GM18502 (cell line): ENCODE measurements around the gene NGEF.

Source experiments
- ATAC-seq: cut with Tn5 transposase; IDR thresholded peaks from one replicate; pipeline ENCODE4 v1.9.1; 2021; ENCODE audit warnings: mild to moderate bottlenecking; ENCODE audit not compliant: unreplicated experiment, poor library complexity

NGEF gene

DNA sequence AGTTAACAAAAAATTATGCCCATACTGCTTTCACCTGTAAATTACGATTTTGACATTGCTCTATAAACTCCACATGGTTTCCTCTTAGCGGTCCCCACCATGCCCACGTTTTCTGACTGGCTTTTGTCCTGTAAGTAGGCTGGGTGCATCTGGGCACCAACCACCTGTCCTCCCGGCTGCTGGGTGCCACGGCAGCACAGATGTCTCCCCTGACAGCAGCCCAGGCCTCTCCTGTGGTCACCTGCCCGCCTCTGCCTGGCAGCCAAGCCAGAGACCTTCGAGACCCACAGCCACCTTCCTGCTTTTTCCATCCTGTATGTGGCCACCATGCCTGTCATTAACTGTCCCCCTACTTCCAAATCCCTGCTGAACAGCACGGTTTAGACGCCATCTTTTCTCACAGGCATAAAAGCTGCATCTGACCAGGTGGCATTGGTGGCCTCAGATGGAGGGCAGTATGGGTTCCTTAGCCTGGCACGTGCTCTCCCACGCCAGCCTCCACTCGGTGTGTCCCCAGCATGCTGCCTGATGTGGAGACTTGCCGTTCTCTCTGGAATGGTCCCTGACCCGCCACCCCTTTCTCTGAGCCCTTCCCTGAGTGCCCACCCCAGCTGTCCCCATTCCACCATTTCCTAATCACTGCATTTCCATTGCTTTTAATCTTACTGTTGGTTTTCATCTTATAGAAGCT, 124.1 kb downstream of the NGEF start:
- ATAC-seq = no peak

DNA sequence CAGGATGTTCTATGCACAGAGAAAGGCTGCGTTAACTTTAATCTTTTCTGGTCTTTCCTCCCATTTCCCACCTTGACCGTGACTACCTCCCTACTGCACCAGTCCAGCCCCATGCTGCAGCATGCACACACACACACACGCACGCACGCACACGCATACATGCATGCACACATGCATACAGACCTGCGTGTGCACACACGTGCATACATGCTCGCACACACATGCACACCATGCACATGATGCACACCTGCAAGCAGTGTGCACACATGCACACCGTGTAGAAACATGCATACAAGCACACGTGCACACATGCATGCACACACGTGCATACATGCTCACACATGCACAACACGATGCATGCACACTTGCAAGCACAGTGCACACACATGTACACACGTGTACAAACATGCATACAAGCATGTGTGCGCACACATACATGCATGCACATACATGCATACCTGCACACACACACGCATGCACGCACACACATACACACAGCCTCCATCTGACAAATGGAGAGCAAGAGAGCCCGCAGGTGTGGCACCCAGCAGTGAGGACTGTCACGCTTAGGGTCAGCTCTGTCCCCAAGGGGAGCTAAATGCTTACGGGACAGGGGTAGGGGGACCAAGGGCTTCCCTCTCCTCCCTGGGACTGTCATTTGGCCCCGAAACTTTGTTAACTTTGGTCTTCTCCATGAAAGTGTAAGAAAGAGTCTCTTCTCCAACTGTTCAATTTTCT, 124.8 kb downstream of the NGEF start:
- no peak for ATAC-seq

DNA sequence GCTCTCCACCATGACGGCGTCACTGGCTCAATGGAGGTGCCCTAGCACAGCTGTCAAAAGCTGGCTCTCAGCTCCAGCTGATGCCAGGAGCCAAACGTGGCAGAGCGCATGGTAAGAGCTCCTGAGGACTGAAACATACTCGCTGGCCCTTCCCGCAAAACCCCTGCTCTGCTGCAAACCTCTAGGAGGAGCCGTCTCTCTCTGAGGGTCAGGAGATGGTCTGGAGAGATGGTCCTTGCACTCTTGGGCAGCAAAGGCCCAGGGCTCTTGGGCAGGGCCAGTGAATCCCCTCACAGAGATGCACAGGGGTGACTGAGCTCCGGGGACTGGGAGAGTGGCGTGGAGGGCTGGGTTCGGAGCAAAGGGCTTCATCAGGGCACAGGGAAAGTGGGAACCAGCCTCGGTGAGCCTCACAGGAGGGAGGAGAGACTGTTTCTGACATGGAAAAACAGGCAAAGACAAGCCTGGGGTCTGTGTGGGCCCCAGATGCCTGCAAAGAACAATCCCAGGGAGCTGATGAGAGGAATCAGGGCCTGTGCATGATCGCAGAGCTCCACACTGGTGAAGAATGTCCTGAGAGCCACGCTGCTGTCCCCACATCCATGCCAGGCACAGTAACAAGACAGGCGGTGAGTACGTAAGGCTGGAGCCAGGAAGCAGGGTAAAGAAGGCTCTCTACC, 125.7 kb downstream of the NGEF start:
- no peak for ATAC-seq

DNA sequence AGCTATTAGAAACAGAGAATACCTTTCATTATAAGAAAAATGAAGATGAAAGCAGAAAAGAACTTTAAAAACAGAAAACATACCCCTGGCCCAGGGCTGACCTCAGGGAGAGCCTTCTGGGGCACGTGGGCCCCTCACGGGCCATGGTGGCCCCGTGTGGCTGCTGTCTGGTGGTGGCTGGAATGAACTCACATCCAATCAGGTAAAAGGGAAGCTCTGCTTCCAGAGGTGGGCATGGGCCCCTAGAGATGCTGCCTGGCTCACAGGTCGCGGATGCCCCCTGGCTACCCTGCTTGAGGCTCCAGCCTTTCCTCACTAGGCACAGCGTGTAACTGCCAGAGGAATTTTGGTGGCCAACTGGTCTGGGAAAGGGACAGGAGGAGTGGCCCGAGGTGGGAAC, 126.4 kb downstream of the NGEF start:
- ATAC-seq = no peak

DNA sequence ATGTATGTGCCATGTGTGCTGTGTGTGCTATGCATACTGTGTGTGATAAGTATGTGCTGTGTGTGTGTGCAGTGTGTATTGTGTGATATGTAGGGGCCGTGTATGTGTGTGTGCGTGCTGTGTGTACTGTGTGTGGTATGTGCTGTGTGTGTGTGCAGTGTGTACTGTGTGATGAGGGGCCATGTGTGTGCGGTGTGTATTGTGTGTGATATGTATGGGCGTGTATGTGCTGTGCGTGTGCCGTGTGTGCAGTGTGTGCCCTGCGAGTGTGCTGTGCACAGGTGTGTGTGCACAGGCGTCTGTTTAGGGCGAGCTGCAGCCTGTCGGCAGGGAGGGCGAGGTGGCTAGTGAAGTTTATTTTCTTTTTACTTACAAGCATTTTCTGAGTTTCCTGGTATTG, 126.9 kb downstream of the NGEF start:
- ATAC-seq = no peak

DNA sequence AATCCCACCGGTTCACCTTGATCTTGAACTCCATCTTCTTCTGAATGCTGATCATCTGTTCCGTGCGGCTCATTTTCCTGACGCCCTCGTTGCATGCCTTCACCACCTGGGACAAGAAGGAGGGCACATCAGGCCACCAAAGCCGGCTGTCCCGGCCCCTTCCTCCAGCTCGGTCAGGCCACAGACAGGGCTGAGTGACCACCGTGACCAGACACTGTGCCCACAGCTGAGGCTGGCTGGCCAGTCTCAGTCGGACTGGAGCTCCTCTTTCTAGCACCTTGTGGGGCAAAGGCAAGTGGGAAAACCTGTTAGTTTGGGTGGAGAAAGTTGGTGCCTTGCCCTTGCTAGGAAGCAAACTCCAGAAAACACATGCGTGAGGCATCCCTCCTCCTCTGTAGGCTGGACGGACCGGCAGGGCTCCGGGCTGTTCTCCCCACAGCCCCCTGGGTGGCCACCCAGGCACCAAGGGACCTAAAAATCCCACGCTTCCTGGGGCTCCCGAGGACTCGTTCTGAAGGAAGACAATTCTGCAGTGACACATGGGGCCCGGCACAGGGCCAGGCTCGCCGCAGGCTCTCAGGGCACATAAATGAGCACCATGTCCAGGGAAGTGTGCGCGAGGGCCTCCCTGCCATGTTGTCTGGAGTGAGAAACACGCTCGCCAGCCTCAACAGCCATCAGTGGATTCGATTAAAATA, 127.6 kb downstream of the NGEF start:
- no peak for ATAC-seq

DNA sequence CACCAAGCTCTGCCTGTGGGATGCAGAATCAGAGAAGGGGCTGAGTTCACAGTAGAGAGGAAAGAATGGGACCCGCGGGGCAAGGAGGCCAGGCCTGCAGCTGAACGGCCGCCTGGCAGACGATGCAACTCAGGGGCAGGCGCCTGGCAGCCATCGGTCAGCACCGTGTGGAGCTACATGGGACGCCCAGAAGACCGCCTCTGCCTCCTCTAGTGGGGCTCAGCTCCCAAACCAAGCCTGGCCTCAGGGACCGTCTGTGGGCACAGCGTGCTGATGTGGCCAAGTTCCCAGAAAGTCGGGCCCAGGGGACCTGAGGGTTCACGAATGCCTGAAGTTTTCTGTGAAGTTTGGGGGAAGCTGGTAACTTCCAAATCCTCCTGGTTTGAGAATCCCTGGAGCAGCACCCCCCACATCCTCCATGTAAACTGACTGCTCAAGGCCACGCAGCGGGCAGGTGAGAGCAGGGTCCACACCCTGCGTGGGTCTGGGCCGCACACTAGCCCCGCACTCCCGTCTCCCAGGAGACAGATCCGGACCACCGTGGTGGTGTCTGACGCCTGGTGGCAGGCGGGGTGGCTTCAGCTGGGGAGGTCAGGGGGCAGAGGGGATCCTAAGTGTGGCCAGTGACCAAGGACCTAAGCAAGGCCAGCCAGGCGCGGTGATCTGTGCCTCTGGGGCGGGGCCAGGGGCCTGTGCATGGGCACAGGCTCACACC, 128.3 kb downstream of the NGEF start:
- no peak for ATAC-seq

DNA sequence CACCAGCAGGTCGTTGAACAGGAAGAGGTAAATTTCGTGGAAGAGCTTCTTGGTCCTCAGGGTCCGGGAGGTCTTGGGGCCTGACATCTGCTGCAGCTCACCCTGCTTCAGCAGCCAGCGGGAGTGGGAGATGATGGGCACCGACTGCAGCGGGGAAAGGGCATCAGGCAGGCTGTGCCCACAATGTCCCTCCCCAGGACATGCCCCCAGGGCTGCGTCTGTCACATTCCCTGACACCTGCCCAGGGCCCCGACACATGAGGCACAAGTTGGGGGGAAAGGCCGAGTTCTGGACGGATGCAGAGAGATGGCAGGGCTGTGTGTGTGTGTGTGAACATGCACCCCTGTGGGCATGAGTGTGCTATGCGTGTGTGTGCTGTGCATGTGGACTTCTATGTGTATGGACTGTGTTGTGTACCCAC, 129.0 kb downstream of the NGEF start:
- no peak for ATAC-seq

DNA sequence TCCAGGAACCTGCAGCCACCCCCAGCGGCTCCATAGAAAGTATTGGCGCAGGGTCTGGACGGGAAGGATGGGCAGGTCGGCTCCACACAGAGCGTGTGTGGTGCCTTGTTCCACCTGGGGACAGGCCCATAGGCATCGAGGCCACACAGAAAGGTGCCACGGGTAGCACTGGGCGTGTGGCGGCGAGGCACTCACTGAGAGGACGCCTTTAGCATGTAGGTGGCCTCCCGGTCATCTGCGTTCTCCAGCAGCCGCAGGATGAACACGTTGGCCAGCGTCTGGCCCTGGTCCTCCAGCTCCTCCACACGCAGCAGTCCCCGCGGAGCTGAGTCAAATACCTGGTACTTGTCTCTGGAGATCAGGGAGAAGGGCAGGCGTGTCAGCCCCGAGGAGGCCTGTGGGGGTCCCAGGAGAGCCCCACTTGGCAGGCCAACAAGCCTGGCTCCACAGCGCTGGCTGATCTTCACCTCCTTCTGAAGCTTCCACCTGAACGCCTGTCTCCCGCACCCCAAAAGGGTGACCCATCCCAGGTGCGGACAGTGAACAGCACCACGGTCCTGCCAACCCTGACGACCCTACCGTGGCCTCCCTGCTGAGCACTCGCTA, 129.8 kb downstream of the NGEF start:
- ATAC-seq = no peak

DNA sequence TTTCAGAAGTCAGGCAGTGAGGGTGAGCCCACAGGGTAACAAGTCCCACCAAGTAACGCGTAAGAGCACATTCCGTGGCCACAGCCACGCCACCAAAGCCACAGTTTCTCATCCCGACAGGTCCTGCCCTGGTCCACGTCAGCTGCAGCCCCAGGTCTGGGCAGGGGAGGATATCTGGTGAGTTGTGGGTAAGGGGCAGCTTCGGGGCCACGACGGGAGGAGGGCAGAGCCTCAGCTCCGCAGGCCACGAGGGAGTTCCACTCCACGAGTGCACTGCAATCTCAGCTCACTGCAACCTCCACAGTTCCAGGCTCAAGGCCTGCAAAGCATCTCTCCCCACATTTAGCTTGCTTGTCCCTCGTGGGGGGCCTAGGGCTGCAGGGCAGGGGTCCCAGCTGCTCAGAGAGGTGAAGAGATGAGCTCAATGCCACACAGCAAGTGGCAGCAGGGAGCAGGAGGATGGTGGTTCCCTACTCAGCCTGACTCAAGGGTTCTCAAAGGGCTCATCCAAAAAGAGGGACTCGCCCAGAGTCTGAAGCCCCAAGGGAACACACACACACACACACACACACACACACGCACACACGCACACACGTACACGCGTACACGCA, 130.4 kb downstream of the NGEF start:
- ATAC-seq = no peak

DNA sequence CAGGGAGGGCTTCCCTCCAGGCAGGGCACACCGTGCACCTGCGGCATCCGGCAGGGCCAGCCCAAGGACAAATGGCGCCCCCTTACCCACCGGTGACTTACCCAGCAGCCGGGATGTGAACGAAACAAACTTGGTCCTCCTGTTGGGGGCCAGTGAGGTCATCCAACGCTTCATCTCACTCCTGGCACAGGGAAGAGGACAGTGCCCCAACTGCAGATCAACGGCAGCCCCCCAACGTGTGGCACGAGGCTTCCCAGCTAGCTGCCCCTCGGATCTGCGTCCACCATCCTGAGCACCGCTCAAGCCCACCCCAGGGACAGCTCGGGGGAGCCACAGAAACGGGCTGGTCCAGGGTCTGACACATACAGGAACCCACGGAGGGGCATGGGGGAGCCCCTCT, 131.0 kb downstream of the NGEF start:
- no peak for ATAC-seq

DNA sequence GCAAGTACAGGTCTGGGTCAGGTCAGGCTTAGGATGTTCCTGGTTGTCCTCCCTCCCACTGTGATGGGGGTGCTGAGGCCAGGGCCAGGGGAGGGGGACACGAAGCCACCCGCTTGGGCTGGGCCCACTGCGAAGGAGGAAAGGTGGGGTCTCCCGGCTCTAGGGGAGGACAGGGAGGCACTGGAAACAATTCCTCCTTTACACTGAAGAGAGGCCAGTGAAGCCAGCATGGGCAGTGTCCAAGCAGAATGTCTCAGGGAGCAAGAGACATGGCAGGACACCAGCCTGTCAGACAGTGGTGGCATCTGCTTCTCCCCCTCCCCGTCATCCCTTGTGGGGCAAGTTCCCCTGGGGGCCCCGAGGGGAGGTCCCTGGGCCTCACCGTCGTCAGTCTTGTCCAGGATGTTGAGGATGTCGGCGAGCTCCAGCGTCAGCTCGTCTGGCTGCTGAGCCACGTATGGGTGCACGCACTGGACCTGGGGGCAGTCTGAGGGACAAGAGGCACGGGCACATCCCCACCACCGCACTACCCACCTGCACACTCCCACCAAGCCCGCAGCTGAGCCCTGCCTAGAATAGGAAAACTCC, 132.2 kb downstream of the NGEF start:
- ATAC-seq = no peak

DNA sequence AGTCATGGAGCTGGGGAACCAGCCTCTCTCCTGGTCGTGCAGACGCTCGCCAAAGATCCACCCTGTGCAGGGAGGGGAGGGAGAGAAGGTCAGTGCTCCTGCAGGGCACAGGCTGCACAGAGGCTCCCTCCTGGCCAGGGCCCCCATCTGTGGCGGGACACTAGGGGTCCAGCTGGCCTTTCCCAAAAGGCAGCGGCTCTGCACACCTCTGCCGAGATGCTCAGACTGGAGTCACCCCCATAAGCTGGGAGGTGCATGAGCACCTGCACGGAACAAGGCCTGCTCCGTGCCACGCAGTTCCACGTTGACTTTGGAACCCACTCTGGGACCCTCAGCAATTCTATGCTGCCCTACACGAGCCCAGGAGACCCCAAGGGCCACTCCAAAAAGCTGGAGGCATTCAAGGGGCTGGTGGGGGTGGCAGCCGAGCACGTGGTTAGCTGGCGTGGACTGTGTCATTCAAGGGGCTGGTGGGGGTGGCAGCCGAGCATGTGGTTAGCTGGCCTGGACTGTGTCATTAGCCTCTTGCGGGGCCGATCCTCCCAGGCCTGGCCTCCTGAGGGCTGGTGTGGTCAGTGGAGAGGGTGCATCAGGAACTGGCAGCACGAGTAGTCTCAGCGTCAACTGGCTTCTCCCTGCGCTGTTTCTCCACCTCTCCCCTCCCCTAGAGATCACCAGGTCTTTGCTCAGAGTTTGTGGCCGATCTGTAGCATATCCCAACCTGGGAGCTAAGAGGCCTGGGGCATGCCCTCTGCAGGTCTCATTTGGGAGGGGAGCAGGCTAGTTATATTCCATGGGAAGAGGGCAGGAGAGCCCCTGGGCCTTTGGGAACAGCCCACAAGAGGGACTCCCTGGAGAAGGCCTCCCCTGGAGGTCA, 133.2 kb downstream of the NGEF start:
- ATAC-seq = no peak

DNA sequence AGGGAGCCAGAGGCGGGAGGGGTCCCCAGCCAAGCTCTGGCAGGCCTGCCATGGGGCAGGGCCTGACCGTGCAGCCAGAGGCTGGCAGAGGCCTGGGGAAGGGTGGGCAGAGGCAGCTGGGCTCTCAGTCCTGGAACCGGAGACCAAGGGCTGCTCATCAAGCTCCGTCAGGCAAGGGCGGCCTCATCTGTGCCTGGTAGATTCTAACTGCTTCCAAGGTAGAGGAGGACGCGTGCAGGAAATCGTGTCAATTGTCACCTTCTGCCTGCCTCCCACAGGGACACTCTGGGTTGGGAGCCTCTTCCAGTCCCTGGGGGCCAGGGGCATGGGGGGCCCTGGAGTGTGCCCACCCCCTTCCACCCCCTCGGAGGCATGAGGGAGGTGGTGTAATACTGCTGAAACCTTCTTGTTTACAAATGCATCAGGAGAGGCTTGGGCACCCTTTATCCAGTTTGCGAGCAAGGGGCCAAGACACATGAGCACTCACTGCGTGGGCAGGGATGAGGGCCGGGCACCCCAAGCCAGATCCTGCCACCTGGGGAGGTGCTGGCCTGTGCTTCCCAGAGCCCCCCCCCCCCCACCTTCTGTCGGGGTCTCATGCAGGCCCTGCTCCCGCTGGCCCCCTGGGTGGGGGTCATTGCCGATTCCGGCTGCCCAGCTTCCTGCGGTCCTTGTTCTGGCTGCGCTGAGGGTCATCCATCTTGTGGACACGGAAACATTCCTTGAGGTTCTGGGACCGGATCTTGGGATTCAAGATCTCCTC, 134.0 kb downstream of the NGEF start:
- ATAC-seq = no peak

DNA sequence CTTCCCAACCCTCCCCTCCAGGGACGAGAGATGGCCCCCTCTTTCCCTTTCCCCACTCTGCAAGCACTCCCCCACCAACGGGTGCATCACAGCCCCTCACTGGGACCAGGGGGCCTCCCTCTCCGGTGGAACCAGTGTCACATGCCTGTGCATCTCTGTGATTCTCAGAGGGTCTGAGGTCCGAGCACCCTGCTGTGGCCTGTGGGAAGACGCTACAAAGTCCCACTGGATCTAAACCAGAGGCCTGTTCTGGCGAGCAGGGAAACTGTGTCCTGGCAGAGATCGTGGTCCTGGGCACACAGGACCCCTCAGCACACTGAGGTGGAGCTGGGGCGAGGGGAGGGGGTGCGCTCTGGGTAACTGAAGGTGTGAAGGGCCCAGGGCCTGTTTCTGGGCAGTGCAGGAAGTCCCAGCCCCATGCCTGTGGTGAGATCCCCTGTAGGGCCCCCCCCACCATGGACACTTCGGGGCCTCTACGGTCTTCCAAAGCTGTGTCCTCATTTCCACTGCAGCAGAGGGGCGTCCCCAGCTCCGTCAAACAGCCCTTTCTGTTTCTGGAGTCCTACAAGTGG, 135.0 kb downstream of the NGEF start:
- no peak for ATAC-seq

DNA sequence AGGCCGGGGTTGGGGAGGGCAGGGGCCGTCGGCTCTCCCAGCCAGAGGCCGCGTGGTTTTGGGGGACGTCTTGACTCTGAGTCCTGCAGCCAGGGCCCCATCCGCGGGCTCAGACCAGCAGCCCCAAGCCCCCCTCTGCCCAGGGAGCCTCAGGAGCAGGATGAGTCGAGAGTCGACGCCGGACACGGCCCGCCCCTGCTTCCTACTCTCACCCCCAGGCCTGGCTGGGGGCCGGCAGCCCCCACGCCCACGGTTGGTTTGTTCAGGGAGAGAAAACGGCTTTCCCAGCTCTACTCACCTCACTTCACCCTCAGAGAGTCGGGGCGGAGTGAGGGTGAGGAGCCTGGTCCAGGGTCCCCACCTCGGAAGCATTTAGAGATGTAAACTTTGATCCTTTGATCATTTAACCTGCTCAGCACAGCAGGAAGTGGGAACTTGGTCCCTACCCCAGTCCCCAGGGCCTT, 136.0 kb downstream of the NGEF start:
- ATAC-seq = no peak
